NCI-H2196 (cell line): ENCODE data around the gene MT1H.

Experiments used
- DNase-seq: peaks from one replicate; lab custom pipeline; 2025; ENCODE audit not compliant: unreplicated experiment; lab: John Stamatoyannopoulos, UW

MT1H gene

DNA sequence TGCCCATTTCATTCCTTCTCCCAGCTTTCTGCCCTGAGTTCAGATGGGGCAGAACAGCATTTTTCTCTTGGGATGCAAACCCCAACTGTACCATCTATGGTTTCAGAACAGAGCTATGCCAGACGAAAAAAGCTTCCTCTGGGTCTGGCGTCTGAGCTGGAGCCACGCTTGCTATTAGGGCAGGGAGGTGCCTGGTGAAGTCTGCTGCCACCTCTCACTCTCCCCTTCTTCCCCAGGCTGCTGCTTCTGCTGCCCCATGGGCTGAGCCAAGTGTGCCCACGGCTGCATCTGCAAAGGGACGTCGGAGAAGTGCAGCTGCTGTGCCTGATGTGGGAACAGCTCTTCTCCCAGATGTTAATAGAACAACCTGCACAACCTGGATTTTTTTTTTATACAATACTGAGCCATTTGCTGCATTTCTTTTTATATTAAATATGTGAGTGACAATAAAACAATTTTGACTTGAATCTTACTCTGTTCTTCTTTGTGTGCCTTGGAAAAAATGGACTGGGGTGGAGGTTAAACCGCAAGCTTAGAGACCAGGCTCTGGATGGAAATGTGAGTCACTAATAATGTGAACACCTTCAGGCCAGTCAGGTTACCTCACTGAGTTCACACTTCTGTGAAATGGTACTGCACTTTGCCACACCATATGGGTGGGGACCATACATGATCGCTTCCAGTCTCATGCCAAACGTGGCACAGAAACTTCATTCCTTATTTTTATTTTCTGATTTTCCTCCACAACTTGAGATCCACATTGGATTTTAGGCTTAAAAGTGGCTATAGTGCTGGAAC, 32.8 kb upstream of the MT1H start:
- no peak for DNase-seq

DNA sequence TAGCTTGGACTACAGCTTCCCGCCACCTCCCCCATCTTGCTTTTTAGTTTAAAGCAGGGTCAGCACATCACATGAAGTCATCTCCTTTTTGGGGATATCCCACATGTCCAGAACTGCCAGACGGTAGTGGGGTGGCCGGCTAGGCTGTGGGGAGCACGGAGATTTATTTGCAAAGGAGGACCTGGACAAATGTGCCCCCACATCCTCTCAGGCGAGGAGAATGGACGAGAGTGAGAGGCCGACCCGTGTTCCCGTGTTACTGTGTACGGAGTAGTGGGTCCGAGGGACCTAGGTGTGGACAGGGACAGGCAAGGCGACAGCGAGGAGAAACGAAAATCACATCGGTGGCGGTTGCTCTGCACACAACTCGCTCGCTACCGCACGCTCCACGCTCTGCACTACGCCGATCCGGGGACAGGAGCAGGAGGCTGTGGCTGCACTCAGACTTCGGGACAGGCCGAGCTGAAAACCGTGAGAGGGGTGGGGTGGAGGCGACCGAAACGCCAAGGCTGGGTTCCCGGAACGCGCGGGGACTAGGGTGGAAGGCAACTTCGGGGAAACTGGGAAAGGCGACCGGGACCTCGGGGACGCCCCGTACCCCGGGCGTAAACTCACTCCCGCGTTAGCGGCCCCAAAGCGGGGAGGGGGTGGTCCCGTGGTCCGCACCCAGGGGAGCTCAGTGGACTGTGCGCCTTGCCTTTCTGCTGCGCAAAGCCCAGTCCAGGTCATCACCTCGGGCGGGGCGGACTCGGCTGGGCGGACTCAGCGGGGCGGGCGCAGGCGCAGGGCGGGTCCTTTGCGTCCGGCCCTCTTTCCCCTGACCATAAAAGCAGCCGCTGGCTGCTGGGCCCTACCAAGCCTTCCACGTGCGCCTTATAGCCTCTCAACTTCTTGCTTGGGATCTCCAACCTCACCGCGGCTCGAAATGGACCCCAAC, 31.5 kb upstream of the MT1H start, which contains the start of gene MT1A:
MT1A (plus strand) TSS at position 853 of the 937 bp plus-strand sequence; CDS start at position 926, 73 bp downstream.
- no peak for DNase-seq

DNA sequence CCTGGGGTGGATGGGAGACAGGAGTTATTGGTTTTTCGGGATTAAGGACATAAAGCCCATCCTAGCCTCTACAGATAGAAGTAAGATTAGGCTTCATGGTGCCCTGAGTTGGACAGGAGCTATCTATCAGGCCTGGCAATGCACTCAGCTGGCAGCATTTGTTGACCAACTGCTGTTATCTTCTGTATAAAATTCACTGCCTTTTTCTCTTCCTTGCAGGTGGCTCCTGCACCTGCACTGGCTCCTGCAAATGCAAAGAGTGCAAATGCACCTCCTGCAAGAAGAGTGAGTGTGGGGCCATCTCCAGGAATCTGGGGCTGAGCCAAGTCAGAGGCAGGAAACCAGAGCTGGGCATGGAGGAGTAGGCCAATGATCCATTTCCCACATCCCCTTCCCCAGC, 30.6 kb upstream of the MT1H start:
- DNase-seq, result no peak

DNA sequence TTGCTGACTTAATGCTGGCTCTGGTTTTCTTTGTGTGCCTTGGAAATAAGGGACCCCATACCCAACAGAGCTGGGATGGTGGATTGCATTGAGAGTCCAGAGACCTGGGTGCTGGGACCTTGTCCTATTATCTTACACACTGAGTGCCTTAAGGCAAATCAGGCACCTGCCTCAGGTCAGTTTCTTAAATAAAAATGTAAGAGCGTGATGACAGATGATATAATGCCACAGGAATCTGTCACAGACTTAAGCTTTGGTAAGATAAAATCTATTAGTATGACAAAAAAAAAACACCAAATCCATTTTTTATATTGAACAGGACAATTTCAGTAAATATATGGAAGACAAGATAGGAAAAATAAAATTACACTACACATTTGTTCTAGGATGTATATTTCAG, 29.5 kb upstream of the MT1H start:
- DNase-seq, result no peak

DNA sequence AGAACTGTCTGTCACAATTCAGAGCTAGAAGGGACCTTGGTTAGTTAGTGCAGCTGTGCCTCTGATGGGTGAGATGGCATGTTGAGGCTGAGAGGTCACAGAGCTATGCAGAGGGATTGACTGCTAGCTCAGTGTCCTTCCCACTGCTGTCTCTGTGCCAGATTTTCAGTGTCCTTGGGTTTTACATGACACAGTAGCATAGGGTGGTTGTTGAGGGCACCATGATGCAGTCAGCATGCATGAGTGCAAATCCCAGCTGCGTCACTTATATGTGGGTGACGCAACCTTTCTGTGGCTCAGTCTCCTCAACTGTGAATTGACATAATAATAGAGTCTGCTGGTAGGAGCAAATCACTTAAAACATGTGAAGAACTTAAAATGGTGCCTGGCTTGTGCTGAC, 28.4 kb upstream of the MT1H start:
- DNase-seq, result no peak

DNA sequence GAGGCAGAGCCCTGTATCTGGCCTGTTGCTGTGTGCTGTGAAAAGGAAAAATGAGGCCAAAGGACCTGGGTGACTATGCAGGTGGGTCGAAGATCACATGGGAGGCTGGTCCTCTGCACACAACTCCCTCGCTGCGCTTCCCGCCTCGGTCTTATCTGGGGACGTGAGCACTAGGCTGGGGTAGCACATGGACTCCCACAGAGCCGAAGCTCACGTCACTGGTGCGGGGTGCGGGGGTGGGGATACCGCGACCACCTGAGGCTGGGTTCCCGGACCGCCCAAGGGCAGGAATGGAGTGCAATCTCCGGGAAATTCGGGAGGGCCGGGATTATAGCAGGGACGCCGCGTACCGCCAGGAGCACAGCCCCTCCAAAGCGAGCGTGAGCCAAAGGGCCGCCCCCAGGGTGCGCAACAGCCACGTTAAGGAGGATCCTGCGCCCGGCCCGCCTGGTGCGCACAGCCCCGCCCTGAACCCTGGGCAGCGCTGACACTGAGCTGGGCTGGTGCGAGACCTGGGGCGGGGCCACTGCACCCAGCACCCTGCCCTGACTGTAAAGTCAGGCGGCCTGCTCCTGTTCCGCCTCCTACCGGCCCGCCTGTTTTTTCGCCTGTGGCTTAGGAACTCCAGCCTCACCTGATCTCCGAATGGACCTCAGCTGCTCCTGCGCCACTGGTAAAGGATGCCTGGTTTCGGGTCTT, 26.4 kb upstream of the MT1H start:
- DNase-seq, result no peak

DNA sequence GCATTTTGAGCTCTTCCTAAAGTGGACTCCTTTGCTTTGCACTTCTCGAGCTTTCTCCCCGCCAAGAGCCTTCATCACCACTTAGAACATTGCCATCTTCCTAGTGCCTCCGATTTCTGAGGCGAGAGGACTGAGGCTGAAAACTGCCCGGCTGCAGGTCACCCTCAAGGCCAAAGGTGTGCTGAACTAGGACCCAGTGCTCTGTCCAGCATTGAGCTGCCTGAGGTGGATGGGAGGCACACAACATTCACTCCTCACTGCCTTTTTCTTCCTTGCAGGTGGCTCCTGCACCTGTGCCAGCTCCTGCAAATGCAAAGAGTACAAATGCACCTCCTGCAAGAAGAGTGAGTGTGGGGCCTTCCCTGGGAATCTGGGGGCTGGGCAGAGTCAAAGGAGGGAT, 25.8 kb upstream of the MT1H start:
- no peak for DNase-seq

DNA sequence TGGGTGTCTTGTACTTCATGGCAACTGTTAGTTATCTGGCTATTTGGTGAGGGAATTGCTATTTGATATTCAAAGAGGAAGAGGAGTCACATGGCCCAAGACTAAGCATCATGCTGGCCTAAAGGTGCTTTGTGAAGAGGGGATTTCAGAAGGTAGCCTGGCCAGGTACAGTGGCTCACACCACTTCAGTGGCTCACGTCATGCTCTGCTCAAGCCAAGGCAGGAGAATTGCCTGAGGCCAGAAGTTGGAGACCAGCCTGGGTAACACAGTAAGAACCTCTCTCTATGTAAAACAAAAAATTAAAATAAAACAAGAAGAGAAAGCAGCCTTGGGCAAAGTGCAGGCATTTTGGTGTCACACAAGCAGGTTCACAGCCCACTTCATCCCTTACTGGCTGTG, 24.3 kb upstream of the MT1H start:
- no peak for DNase-seq

DNA sequence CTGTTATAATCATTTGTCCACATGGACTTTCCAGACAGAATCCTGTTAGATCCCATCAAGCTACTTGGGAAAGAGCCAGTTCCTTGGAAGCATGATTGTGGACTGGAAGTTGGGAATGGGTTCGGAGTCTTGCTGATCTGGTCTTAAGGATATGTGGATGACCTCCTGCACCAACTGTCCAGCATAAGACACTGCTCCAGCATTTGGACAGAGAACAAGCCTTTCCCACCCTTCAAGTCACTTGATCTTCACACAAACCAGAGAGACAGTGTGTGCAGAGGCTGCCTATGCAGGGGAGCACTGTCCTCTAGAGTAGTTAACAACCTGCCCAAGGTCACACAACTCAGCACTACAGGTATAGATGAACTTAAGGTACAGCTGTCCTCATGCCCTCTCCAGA, 23.8 kb upstream of the MT1H start:
- DNase-seq, result no peak

DNA sequence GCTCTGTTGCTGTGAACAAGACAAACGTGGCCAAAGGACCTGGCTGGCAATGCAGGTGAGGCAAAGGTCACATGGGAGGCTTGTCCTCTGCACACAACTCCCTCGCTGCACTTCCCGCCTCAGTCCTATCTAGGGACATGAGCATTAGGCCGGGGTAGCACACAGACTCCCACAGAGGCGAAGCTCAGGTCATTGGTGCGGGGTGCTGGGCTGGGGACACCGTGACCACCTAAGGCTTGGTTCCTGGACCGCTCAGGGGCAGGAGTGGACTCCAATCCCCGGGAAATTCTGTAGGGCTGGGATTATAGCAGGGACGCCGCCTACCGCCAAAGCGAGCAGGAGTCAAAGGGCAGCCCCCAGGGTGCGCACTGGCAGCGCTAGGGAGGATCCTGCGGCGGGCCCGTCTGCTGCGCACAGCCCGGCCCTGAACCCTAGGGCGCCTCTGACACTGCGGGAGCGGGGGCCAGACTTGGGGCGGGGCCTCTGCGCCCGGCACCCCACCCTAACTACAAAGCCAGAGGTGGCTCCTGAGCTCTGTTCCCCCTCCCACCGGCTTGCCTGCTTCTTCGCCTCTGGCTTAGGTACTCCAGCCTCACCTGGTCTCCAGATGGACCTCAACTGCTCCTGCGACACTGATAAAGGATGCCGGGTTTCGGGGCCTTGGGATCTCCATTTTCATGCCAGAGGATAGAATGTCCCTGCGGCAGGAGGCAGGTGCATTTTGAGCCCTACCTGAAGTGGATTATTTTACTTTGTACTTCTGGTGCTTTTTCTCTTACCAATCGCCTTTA, 21.8 kb upstream of the MT1H start:
- no peak for DNase-seq

DNA sequence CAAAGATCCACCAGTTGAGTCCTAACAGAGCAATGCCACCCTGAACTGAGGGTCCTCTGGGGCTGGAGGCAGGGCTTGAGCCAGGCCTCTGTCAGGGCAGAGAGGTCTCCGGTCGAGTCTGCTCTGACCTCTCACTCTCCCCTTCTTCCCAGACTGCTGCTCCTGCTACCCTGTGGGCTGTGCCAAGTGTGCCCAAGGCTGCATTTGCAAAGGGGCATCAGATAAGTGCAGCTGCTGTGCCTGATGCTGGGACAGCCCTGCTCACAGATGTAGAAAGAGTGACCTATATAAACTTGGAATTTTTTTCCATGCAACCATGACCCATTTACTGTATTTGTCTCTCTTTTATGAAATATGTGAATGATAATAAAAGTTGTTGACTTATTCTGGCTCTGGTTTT, 20.3 kb upstream of the MT1H start:
- no peak for DNase-seq

DNA sequence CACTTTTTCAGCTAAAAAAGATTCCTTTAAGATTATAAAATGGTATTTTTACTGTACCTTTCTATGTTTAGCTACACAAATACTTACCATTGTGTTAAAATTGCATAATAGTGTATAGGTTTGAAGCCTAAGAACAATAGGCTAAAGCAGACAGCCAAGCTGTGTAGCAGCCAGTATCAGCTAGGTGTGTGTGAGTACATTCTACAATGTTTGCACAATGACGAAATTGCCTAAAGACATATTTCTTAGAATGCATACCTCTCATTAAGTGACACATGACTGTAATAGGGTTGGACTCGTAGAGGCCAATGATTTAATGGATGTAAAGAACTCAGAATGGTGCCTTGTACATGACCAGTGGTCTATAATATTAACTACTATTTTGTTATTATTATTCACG, 19.8 kb upstream of the MT1H start:
- DNase-seq, result no peak

DNA sequence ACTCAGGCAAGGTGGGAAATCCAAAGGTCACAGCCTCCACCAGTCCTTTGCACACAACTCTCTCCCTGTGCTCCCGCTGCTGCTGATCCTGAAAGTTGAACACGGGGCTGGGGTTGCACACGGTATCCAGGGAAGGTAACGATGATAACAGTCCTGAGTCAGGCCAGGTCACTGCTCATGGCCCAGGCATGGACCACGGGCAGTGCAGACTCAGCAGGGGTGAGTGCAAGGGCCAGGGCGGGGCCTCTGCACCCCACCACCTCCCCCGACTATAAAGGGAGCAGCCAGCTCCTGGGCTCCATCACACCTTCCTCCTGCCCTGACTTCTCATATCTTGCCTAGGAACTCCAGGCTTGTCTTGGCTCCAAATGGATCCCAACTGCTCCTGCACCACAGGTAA, 18.0 kb upstream of the MT1H start, which contains the start of gene MT1B:
MT1B (plus strand) TSS at position 301 of the 400 bp plus-strand sequence; CDS start at position 369, 68 bp downstream.
- DNase-seq, result no peak

DNA sequence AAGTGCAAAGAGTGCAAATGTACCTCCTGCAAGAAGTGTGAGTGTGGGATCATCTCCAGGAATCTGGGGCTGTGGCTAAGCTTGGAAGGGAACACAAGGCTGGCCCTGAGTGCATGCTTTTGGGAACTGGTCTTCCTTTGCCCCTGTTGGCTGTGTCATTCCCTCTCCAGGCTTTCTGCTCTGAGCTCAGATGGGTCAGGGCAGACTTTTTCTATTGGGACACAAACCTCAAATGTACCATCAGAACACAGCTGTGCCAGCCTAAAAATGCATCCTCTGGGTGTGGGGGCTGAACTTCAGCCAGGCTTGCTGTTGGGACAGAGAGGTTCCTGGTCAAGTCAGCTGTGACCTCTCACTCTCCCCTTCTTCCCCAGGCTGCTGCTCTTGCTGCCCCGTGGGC, 17.0 kb upstream of the MT1H start:
- DNase-seq, result no peak

DNA sequence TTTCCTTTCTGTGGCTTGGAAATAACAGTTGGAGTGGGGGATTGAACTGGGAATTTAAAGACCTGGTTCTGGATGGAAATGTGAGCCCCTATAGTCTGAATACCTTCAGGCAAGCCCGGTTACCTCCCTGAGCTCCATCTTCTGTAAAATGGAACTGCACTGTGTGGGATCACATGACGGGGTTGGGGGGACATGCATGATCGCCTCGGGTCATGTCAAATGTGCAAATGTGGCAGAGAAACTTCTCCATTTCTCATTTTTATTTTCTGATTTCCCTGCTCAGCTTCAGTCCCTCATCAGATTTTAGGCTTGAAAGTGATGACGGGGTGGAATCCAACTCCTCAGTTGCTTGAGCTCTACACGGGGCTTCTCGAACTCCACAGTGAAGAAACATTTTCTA, 16.4 kb upstream of the MT1H start:
- DNase-seq, result no peak

DNA sequence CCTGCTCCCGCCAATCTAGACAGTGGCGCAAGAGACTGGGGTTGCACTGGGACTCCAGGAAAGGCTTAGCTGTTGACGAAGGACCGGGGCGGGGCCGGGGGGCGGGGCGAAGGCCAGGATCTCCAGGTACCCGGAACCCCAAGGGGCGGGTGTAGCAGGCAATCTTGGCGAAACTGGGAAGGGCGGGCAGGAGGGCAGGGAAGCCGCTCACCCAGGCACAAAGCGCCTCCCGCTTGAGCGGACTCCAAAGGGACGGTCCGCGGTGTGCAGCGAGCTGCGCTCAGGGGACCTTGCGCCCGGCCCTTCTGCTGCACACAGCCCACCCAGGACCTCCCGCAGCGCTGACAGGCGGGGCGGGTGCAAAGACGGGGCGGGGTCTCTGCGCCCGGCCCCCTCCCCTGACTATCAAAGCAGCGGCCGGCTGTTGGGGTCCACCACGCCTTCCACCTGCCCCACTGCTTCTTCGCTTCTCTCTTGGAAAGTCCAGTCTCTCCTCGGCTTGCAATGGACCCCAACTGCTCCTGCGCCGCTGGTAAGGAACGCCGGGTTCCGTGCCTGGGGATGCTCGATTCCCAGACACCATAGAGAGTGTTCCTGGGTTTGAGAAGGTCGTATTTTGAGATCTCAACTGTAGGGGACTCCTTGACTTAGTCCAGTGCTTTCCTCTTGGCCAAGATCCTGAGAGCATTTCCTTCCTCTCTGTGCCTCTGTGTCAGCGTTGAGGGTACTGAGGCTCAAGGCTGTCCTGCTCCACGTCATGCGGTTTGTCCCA, 11.9 kb upstream of the MT1H start, which contains the start of gene MT1F:
MT1F (plus strand) TSS at position 405 of the 772 bp plus-strand sequence; CDS start at position 505, 100 bp downstream.
- DNase-seq, result no peak

DNA sequence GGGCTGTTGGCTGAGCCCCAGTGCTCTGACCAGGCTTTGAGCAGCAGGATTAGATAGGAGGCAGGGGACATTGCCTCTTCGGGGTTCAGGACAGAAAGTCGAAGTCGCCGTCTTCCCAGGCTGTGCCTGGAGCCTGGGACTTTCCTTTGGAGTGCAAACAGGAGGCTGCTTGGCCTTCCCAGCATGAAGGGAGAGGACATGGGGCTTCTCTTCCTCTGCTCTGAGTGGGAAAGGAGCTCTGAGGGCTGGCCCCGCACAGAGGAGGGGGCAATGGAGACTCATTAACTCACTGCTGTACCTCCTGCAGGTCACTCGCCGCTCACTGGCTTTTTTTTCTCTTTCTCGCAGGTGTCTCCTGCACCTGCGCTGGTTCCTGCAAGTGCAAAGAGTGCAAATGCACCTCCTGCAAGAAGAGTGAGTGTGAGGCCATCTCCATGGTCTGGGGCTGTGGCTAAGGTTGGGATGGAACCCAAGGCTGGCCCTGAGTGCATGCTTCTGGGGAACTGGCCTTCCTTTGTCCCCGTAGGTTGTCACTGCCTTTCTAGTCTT, 11.2 kb upstream of the MT1H start:
- DNase-seq, result no peak

DNA sequence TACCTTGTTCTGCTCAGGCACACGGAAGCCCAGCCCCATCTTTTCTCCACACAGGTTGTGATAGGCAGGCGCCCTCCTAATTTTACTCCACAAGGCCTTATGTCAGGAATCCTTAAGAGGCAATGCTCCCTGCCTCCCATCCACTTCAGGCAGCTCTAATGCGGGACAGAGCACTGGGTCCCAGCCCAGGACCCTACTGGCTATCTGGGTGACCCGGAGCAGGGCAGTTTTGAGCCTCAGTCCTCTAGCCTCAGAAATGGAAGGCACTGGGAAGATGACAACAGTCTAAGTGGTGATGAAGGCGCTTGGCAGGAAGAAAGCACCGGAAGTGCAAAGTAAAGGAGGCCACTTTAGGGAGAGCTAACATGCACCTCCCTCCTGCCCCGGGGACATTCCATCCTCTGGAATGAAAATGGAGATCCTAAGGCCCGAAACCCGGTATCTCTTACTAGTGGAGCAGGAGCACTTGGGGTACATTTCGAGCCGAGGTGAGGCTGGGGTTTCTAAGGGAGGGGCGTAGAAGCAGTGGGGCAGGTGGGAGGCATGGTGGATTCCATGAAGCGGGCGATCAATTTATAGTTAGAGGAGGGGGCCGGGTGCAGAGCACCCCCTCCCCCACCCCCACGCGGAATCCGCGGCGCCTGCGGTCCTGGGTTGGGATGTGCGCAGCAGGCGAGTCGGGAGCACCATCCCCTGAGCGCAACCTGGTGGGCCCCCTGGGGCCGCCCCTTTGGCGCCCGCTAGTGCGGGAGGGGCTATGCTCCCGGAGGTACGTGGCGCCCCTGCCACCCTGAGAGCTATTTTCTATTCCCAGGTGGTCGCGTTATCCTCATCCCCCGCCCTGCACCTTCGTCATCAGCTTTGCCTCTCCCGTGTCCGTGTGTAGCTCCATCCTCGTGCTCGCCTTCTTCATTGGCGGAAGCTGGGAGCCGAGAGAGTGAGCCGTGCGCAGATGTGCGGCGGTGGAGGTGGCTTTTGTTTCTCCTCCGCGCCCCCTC, 7.0 kb upstream of the MT1H start:
- no peak for DNase-seq
